Sigmoid colon (tissue), 7 donors: ENCODE data around the gene SLC25A20. TPM values are rescaled to one million over a fixed set of nuclear protein-coding genes. Genes with fewer than 3 reads are reported as not detected.
A peak's percentile ranks its signal among the peaks of the same experiment; 100 is the strongest.

Experiments used
- DNase-seq: peaks from one replicate; pipeline ENCODE4 v3.0.0-alpha.2; 2019
- H3K27ac ChIP-seq, 4 donors: fragments of 200-600 bp; sonication (generic); one replicate each; pipeline ENCODE4 v1.5.1; 2016 to 2019; ENCODE audit warnings: mild to moderate bottlenecking in 1 of 4
- H3K27me3 ChIP-seq, 3 donors: fragments of 200-600 bp; sonication (generic); one replicate each; pipeline ENCODE4 v1.5.1; 2019; ENCODE audit warnings: mild to moderate bottlenecking in 1 of 3
- H3K36me3 ChIP-seq, 4 donors: fragments of 200-600 bp; sonication (generic); one replicate each; pipeline ENCODE4 v1.5.1; 2016 to 2019
- H3K4me1 ChIP-seq, 4 donors: fragments of 200-600 bp; sonication (generic); one replicate each; pipeline ENCODE4 v1.5.1; 2017 to 2019
- H3K4me3 ChIP-seq, 4 donors: fragments of 200-600 bp; sonication (generic); one replicate each; pipeline ENCODE4 v1.5.1; 2017 to 2019; ENCODE audit warnings: mild to moderate bottlenecking in 2 of 4, moderate library complexity in 1 of 4
- H3K9me3 ChIP-seq, 4 donors: fragments of 200-600 bp in 3 of 4; sonication (generic) in 3 of 4; one replicate each; pipeline versions ENCODE4 v1.5.1 to v1.6.1; 2013 to 2019
- EP300 ChIP-seq, 4 donors: sonication (generic); formaldehyde crosslinking; IDR thresholded peaks; one replicate each; pipeline ENCODE4 v1.6.1; 2017; ENCODE audit warnings: antibody characterized with exemption in 4 of 4
- POLR2A ChIP-seq, 2 donors: fragments of 450-650 bp; IDR thresholded peaks; one replicate each; pipeline ENCODE4 v1.6.1; 2016; ENCODE audit warnings: antibody characterized with exemption in 2 of 2, mild to moderate bottlenecking in 2 of 2, moderate library complexity in 2 of 2
- POLR2AphosphoS5 ChIP-seq, 4 donors: sonication (generic); formaldehyde crosslinking; IDR thresholded peaks; one replicate each; pipeline ENCODE4 v1.6.1; 2017; ENCODE audit warnings: antibody characterized with exemption in 4 of 4
- WGBS, 2 donors: extraction: QIAGEN DNeasy Blood & Tissue Kit; methylation state at CpG; one replicate each; pipeline ENCODE4 v1.1.7; 2013; 5-methylcytosine and 5-hydroxymethylcytosine counted together
- intact Hi-C: fragments of 100-400 bp; cut with DNase I; formaldehyde crosslinking; loops from one replicate; pipeline ENCODE4 v1.15.1; 2023
- polyA plus RNA-seq, 3 donors: library from polyadenylated mRNA; stranded (reverse); fragments of 200-250 nt; gene quantifications; one replicate each; pipeline ENCODE4 v1.2.3, GENCODE V29; 2013
- total RNA-seq, 4 donors: library from RNA; depleted of rRNA; stranded (reverse); fragments of >200 nt; gene quantifications; one replicate each; pipeline ENCODE4 v1.1.0, GENCODE V29; 2016
- TF ChIP-seq, protein P1 (sequence below), 4 experiments: fragments of 450-650 bp in 3 of 4; fragments of 200-600 bp in 1 of 4; IDR thresholded peaks; one replicate each; pipeline ENCODE4 v1.5.1; 2016 to 2019; ENCODE audit warnings: antibody characterized with exemption in 4 of 4, mild to moderate bottlenecking in 3 of 4, moderate library complexity in 2 of 4
- donor health status: healthy with polysubstance abuse.
- donor health status: Bipolar disorder and iron deficiency.
- donor health status: healthy.

Gene SLC25A20
- total and polyA plus RNA-seq, 7 donors, result 18.2 to 65.2 (median 29.1) TPM

DNA sequence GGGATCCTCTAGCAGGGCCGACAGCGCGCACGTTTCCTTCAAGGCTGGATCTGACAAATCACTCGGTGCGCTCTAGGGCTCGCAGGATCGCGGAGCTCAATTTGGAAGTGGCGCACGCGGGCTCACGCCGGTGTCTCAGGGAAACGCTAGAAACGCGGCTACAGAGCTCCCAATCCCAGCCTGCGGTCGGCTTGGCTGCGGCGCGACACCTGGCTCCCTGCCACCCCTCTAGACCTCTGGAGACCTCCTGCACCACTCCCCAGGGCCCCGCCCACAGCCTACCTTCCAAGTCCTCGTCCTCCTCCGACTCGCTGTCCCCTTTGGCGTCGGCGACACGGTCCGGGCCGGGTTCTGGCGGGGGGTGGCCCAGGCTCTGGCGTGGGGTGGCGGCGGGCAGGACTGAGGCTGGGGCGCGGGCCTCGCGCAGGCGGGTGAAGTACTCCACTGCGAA is 51.6 kb downstream of the SLC25A20 start:
- H3K36me3 ChIP-seq, result no peaks in the 10 kb centered on the region
- DNase-seq, result peak; percentile 94
- no peaks in the 10 kb centered on the region for H3K27me3 ChIP-seq
- TF ChIP-seq EP300 (IDR thresholded peaks at IDR 0.05) (no peak), POLR2AphosphoS5 (IDR thresholded peaks at IDR 0.05) (peak in 1 of 4 donors; percentile 12)
- H3K4me3 ChIP-seq, result peak overlapping the region; percentile 61 to 82 (median 80)
- no peaks in the 10 kb centered on the region for H3K9me3 ChIP-seq
- H3K4me1 ChIP-seq, result peaks cover 0 to 26% (median 21%) of the 10 kb centered on the region in 4 donors
- peak overlapping the region; percentile 89 to 96 (median 94) for H3K27ac ChIP-seq
- 1% methylated on average over 42 of the region's 42 CpGs for WGBS, 2 donors
- intact Hi-C loops, result loop anchor here (2.0 to 5.0 kb wide), 2 partner anchors 70 to 162 kb away; partner anchors contain the start of genes ARIH2 and NCKIPSD

DNA sequence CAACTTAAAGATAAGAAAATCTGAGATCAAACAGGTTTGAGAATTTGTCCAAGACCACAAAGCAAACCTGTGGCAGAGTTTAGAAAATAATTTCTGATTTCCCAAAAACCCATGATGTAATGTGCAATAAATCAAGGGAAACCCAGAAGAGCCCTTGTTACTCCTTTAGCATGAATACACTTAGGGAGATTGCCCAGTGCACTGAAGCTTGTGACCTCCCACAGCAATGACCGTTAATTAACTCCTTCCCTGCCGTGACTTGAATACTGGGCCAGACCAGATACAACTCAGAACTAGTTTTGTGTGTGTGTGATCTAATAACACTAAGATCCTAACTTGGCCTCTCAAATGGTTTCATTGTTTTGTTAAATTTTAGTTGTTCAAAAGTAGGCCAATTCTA is 53.5 kb downstream of the SLC25A20 start:
- intact Hi-C loops, result loop anchor here (5.0 kb wide), 1 partner anchor 72 kb away; the partner anchor contains the start of gene ARIH2
- no peak for DNase-seq
- no peak overlapping the region for H3K27ac ChIP-seq

GRCh38 chr3:48837163-48837562 is 61.5 kb downstream of the SLC25A20 start:
- Histone ChIP-seq H3K27ac (no peak overlapping the region), H3K4me3 (no peak overlapping the region), H3K9me3 (no peaks in the 10 kb centered on the region), H3K36me3 (peaks cover 0 to 5% (median 0%) of the 10 kb centered on the region in 4 donors), H3K27me3 (no peaks in the 10 kb centered on the region), H3K4me1 (peaks cover 0 to 6% (median under 1%) of the 10 kb centered on the region in 4 donors)
- no peak for DNase-seq
- TF ChIP-seq POLR2AphosphoS5 (IDR thresholded peaks at IDR 0.05) (no peak), POLR2A (IDR thresholded peaks at IDR 0.05) (no peak), EP300 (IDR thresholded peaks at IDR 0.05) (no peak)
- TF ChIP-seq, protein P1, sequence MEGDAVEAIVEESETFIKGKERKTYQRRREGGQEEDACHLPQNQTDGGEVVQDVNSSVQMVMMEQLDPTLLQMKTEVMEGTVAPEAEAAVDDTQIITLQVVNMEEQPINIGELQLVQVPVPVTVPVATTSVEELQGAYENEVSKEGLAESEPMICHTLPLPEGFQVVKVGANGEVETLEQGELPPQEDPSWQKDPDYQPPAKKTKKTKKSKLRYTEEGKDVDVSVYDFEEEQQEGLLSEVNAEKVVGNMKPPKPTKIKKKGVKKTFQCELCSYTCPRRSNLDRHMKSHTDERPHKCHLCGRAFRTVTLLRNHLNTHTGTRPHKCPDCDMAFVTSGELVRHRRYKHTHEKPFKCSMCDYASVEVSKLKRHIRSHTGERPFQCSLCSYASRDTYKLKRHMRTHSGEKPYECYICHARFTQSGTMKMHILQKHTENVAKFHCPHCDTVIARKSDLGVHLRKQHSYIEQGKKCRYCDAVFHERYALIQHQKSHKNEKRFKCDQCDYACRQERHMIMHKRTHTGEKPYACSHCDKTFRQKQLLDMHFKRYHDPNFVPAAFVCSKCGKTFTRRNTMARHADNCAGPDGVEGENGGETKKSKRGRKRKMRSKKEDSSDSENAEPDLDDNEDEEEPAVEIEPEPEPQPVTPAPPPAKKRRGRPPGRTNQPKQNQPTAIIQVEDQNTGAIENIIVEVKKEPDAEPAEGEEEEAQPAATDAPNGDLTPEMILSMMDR (IDR thresholded peaks at IDR 0.05), result no peak
- WGBS, 2 donors, result 74 to 93% methylated on average over 2 of the region's 2 CpGs
- intact Hi-C loops, result no loop called here

More for the DNA sequence above, 53.5 kb downstream of the SLC25A20 start:
- TF ChIP-seq POLR2A (IDR thresholded peaks at IDR 0.05) (no peak), EP300 (IDR thresholded peaks at IDR 0.05) (no peak), POLR2AphosphoS5 (IDR thresholded peaks at IDR 0.05) (no peak)
- TF ChIP-seq, protein P1 (IDR thresholded peaks at IDR 0.05), result no peak
- no peaks in the 10 kb centered on the region for H3K27me3 ChIP-seq
- H3K4me1 ChIP-seq, result peaks cover 0 to 26% (median 21%) of the 10 kb centered on the region in 4 donors
- H3K36me3 ChIP-seq, result no peaks in the 10 kb centered on the region
- H3K9me3 ChIP-seq, result no peaks in the 10 kb centered on the region
- peak overlapping the region in 1 of 4 donors; percentile 79 for H3K4me3 ChIP-seq
- 43 to 75% methylated on average over 2 of the region's 2 CpGs for WGBS, 2 donors

DNA sequence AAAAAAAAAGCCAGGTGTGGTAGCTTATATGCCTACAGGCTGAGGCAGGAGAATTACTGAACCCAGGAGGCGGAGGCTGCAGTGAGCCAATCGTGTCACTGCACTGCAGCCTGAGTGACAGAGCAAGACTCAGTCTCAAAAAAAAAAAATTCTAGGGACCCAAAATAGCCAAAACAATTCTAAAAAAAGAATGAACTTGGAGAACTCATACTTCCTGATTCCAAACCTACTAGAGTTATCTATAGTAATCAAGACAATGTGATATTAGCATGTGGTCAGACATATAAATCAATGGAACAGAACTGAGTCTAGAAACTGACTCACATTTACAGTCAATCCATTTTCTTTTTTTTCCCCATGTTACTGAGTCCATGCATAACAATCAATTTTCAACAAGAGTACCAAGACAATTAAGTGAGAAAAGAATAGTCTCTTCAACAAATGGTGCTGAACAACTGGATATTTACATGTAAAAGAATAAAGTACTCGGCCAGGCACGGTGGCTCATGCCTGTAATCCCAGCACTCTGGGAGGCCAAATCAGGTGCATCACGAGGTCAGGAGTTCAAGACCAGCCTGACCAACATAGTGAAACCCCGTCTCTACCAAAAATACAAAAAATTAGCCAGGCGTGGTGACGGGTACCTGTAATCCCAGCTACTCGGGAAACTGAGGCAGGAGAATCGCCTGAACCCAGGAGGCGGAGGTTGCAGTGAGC is 62.9 kb downstream of the SLC25A20 start:
- intact Hi-C loops, result no loop called here
- peaks cover 0 to 8% (median 3%) of the 10 kb centered on the region in 4 donors for H3K4me1 ChIP-seq
- WGBS, 2 donors, result 95 to 96% methylated on average over 11 of the region's 11 CpGs
- H3K9me3 ChIP-seq, result no peaks in the 10 kb centered on the region
- no peaks in the 10 kb centered on the region for H3K27me3 ChIP-seq
- no peak overlapping the region for H3K27ac ChIP-seq
- TF ChIP-seq POLR2AphosphoS5 (IDR thresholded peaks at IDR 0.05) (no peak), EP300 (IDR thresholded peaks at IDR 0.05) (no peak), POLR2A (IDR thresholded peaks at IDR 0.05) (no peak)
- TF ChIP-seq, protein P1 (IDR thresholded peaks at IDR 0.05), result no peak
- no peak for DNase-seq
- peaks cover 0 to 5% (median 0%) of the 10 kb centered on the region in 4 donors for H3K36me3 ChIP-seq
- no peak overlapping the region for H3K4me3 ChIP-seq

GRCh38 chr3:48832684-48833083 is 66.0 kb downstream of the SLC25A20 start:
- DNase-seq, result no peak
- no peak overlapping the region for H3K27ac ChIP-seq
- no peak overlapping the region for H3K4me3 ChIP-seq
- no peaks in the 10 kb centered on the region for H3K9me3 ChIP-seq
- no peak for TF ChIP-seq POLR2A (IDR thresholded peaks at IDR 0.05)
- TF ChIP-seq EP300 (IDR thresholded peaks at IDR 0.05), result no peak
- no peak for TF ChIP-seq POLR2AphosphoS5 (IDR thresholded peaks at IDR 0.05)
- TF ChIP-seq, protein P1 (IDR thresholded peaks at IDR 0.05), result no peak
- intact Hi-C loops, result no loop called here
- no peaks in the 10 kb centered on the region for H3K27me3 ChIP-seq
- H3K4me1 ChIP-seq, result peaks cover 0 to 11% (median 3%) of the 10 kb centered on the region in 4 donors
- H3K36me3 ChIP-seq, result no peaks in the 10 kb centered on the region
